ENCODE measurements around the gene CRTC3. TPM values are rescaled to one million over a fixed set of nuclear protein-coding genes. Genes with fewer than 3 reads are reported as not detected.

CRTC3 gene
- total and polyA plus RNA-seq, 4 donors, result 5.1 to 16.8 (median 7.6) TPM

DNA sequence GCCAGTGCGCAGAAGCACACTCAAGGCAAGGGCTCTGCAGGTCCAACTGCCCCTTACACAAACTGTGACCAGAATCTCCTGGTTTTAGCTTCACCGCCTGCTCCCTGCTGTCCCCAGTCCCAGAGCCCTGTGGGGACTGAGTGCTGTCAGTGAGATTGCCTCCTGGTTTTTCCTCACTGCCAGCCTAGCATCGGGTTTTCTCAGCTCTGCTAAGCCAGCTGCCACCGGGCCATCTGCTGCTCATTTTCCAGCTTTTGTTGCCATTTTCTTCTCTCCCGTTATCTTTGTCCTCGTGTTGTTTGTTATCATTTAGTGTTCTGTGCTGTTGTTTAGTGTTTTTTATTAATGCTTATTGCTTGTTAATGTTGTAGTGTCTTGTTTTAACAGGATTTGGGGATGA is 108.0 kb downstream of the CRTC3 start:
- no peak for DNase-seq (ENCODE audit: low spot score)
- H3K27ac ChIP-seq (ENCODE audit: low read depth in 1 of 2, low read length in 2 of 2), result no peak overlapping the region
- H3K4me1 ChIP-seq (ENCODE audit: control insufficient read depth in 4 of 4, insufficient read depth in 4 of 4, low read length in 3 of 4), result no peaks in the 10 kb centered on the region
- no peak overlapping the region for H3K9ac ChIP-seq (ENCODE audit: low read depth in 1 of 2, low read length in 2 of 2)
- no peaks in the 10 kb centered on the region for H3K9me3 ChIP-seq (ENCODE audit: control insufficient read depth in 4 of 4, low read length in 3 of 4)
- H3K36me3 ChIP-seq (ENCODE audit: control insufficient read depth in 4 of 4, insufficient read depth in 3 of 4, low read depth in 1 of 4, low read length in 3 of 4), result peaks cover 18 to 45% (median 20%) of the 10 kb centered on the region in 4 donors
- no peaks in the 10 kb centered on the region for H3K27me3 ChIP-seq (ENCODE audit: control insufficient read depth in 4 of 4, insufficient read depth in 4 of 4, low read length in 3 of 4)
- WGBS, result 92% methylated on average over 6 of the region's 6 CpGs
- TF ChIP-seq HNF4A (conservative IDR thresholded peaks at IDR 0.05) (no peak), SP1 (IDR thresholded peaks at IDR 0.05) (no peak), EGR1 (IDR thresholded peaks at IDR 0.05; ENCODE audit: low read depth in 2 of 2) (no peak), FOXA2 (IDR thresholded peaks at IDR 0.05) (no peak), YY1 (IDR thresholded peaks at IDR 0.05) (no peak), RXRA (IDR thresholded peaks at IDR 0.05) (no peak), JUND (IDR thresholded peaks at IDR 0.05) (no peak), FOXA1 (IDR thresholded peaks at IDR 0.05) (no peak)
- TF ChIP-seq, protein P1, sequence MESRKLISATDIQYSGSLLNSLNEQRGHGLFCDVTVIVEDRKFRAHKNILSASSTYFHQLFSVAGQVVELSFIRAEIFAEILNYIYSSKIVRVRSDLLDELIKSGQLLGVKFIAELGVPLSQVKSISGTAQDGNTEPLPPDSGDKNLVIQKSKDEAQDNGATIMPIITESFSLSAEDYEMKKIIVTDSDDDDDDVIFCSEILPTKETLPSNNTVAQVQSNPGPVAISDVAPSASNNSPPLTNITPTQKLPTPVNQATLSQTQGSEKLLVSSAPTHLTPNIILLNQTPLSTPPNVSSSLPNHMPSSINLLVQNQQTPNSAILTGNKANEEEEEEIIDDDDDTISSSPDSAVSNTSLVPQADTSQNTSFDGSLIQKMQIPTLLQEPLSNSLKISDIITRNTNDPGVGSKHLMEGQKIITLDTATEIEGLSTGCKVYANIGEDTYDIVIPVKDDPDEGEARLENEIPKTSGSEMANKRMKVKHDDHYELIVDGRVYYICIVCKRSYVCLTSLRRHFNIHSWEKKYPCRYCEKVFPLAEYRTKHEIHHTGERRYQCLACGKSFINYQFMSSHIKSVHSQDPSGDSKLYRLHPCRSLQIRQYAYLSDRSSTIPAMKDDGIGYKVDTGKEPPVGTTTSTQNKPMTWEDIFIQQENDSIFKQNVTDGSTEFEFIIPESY (IDR thresholded peaks at IDR 0.05), result no peak
- no peak overlapping the region for H3K4me3 ChIP-seq (ENCODE audit: low read depth in 1 of 3, low read length in 3 of 3)

DNA sequence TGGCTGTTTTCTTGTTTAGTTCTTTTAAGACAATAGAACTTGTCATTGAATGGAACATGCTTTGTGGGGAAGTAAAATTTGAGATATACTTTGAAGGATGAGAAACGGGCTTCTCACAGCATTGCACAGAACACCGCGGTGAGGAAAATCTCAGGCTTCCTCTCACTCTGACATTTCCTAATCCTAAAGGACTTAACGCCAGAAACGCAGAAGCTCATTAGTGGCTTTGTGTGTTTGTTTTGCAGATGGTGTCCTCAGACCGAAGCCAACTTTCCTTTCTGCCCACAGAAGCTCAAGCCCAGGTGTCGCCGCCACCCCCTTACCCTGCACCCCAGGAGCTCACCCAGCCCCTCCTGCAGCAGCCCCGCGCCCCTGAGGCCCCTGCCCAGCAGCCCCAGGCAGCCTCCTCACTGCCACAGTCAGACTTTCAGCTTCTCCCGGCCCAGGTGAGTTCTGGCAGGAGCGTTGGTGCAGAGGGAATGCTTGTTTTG is 108.5 kb downstream of the CRTC3 start:
- TF ChIP-seq RXRA (IDR thresholded peaks at IDR 0.05), result no peak
- TF ChIP-seq, protein P2, sequence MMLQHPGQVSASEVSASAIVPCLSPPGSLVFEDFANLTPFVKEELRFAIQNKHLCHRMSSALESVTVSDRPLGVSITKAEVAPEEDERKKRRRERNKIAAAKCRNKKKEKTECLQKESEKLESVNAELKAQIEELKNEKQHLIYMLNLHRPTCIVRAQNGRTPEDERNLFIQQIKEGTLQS (IDR thresholded peaks at IDR 0.05), result no peak
- TF ChIP-seq HNF4A (conservative IDR thresholded peaks at IDR 0.05), result no peak
- no peak for TF ChIP-seq RAD21 (IDR thresholded peaks at IDR 0.05)
- no peak for TF ChIP-seq NR2F2 (IDR thresholded peaks at IDR 0.05)
- TF ChIP-seq, protein P1 (IDR thresholded peaks at IDR 0.05), result no peak
- TF ChIP-seq JUND (IDR thresholded peaks at IDR 0.05), result no peak
- TF ChIP-seq HNF4G (IDR thresholded peaks at IDR 0.05), result no peak
- no peak for TF ChIP-seq FOXA2 (IDR thresholded peaks at IDR 0.05)
- TF ChIP-seq YY1 (IDR thresholded peaks at IDR 0.05), result no peak
- TF ChIP-seq, protein P3, sequence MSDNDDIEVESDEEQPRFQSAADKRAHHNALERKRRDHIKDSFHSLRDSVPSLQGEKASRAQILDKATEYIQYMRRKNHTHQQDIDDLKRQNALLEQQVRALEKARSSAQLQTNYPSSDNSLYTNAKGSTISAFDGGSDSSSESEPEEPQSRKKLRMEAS (IDR thresholded peaks at IDR 0.05), result no peak
- TF ChIP-seq FOXA1 (IDR thresholded peaks at IDR 0.05), result no peak
- TF ChIP-seq GABPA (IDR thresholded peaks at IDR 0.05 in 1 of 2, conservative IDR thresholded peaks at IDR 0.05 in 1 of 2), result no peak
- no peak for TF ChIP-seq SP1 (IDR thresholded peaks at IDR 0.05)
- TF ChIP-seq EGR1 (IDR thresholded peaks at IDR 0.05; ENCODE audit: low read depth in 2 of 2), result no peak
- no peaks in the 10 kb centered on the region for H3K9me3 ChIP-seq (ENCODE audit: control insufficient read depth in 4 of 4, low read length in 3 of 4)
- no peak overlapping the region for H3K9ac ChIP-seq (ENCODE audit: low read depth in 1 of 2, low read length in 2 of 2)
- peaks cover 16 to 45% (median 19%) of the 10 kb centered on the region in 4 donors for H3K36me3 ChIP-seq (ENCODE audit: control insufficient read depth in 4 of 4, insufficient read depth in 3 of 4, low read depth in 1 of 4, low read length in 3 of 4)
- DNase-seq (ENCODE audit: low spot score), result no peak
- 81% methylated on average over 12 of the region's 12 CpGs for WGBS
- H3K27ac ChIP-seq (ENCODE audit: low read depth in 1 of 2, low read length in 2 of 2), result no peak overlapping the region
- no peaks in the 10 kb centered on the region for H3K27me3 ChIP-seq (ENCODE audit: control insufficient read depth in 4 of 4, insufficient read depth in 4 of 4, low read length in 3 of 4)
- H3K4me3 ChIP-seq (ENCODE audit: low read depth in 1 of 3, low read length in 3 of 3), result no peak overlapping the region
- H3K4me1 ChIP-seq (ENCODE audit: control insufficient read depth in 4 of 4, insufficient read depth in 4 of 4, low read length in 3 of 4), result no peaks in the 10 kb centered on the region
